ENCODE data around the gene FBXW7.

Gene FBXW7

GRCh38 chr4:152283801-152284470, 252.0 kb downstream of the FBXW7 start:
- no peak for DNase-seq (ENCODE audit: low spot score)
- Histone ChIP-seq H3K4me1 (ENCODE audit: insufficient read depth, poor library complexity, severe bottlenecking) (no peaks in the 10 kb centered on the region), H3K27ac (ENCODE audit: poor library complexity, severe bottlenecking) (no peak overlapping the region), H3K36me3 (ENCODE audit: low read depth) (no peaks in the 10 kb centered on the region), H3K9me3 (ENCODE audit: severe bottlenecking) (no peaks in the 10 kb centered on the region), H3K27me3 (ENCODE audit: insufficient read depth, poor library complexity, severe bottlenecking) (no peaks in the 10 kb centered on the region), H3K4me3 (ENCODE audit: severe bottlenecking) (no peak overlapping the region)
- no peak for ATAC-seq (ENCODE audit: low read depth)
- no peak for TF ChIP-seq CTCF (IDR thresholded peaks at IDR 0.05; ENCODE audit: poor library complexity, severe bottlenecking)

- TF ChIP-seq CTCF (IDR thresholded peaks at IDR 0.05; ENCODE audit: poor library complexity, severe bottlenecking): no peak
- no peak overlapping the region for H3K27ac ChIP-seq (ENCODE audit: poor library complexity, severe bottlenecking)
- no peaks in the 10 kb centered on the region for H3K27me3 ChIP-seq (ENCODE audit: insufficient read depth, poor library complexity, severe bottlenecking)
- H3K36me3 ChIP-seq (ENCODE audit: low read depth): no peaks in the 10 kb centered on the region
- DNase-seq (ENCODE audit: low spot score) (no peak), ATAC-seq (ENCODE audit: low read depth) (no peak)
- peaks cover 5% of the 10 kb centered on the region for H3K4me1 ChIP-seq (ENCODE audit: insufficient read depth, poor library complexity, severe bottlenecking)
- H3K4me3 ChIP-seq (ENCODE audit: severe bottlenecking): no peak overlapping the region
- no peaks in the 10 kb centered on the region for H3K9me3 ChIP-seq (ENCODE audit: severe bottlenecking)
Observed at GRCh38 chr4:152281822-152282221, 254.1 kb downstream of the FBXW7 start.

GRCh38 chr4:152281211-152281610, 254.7 kb downstream of the FBXW7 start:
- Histone ChIP-seq H3K4me1 (ENCODE audit: insufficient read depth, poor library complexity, severe bottlenecking) (peaks cover 5% of the 10 kb centered on the region), H3K27me3 (ENCODE audit: insufficient read depth, poor library complexity, severe bottlenecking) (no peaks in the 10 kb centered on the region), H3K36me3 (ENCODE audit: low read depth) (no peaks in the 10 kb centered on the region), H3K9me3 (ENCODE audit: severe bottlenecking) (no peaks in the 10 kb centered on the region), H3K27ac (ENCODE audit: poor library complexity, severe bottlenecking) (no peak overlapping the region), H3K4me3 (ENCODE audit: severe bottlenecking) (no peak overlapping the region)
- no peak for ATAC-seq (ENCODE audit: low read depth)
- no peak for DNase-seq (ENCODE audit: low spot score)
- no peak for TF ChIP-seq CTCF (IDR thresholded peaks at IDR 0.05; ENCODE audit: poor library complexity, severe bottlenecking)

- Histone ChIP-seq H3K27ac (ENCODE audit: poor library complexity, severe bottlenecking) (no peak overlapping the region), H3K36me3 (ENCODE audit: low read depth) (no peaks in the 10 kb centered on the region), H3K27me3 (ENCODE audit: insufficient read depth, poor library complexity, severe bottlenecking) (no peaks in the 10 kb centered on the region), H3K9me3 (ENCODE audit: severe bottlenecking) (no peaks in the 10 kb centered on the region), H3K4me3 (ENCODE audit: severe bottlenecking) (no peak overlapping the region), H3K4me1 (ENCODE audit: insufficient read depth, poor library complexity, severe bottlenecking) (peaks cover 5% of the 10 kb centered on the region)
- no peak for TF ChIP-seq CTCF (IDR thresholded peaks at IDR 0.05; ENCODE audit: poor library complexity, severe bottlenecking)
- DNase-seq (ENCODE audit: low spot score) (no peak), ATAC-seq (ENCODE audit: low read depth) (no peak)
Observed at GRCh38 chr4:152279234-152279566, 256.7 kb downstream of the FBXW7 start.

- no peak overlapping the region for H3K4me3 ChIP-seq (ENCODE audit: severe bottlenecking)
- DNase-seq (ENCODE audit: low spot score) (no peak), ATAC-seq (ENCODE audit: low read depth) (no peak)
Observed at GRCh38 chr4:152278505-152279233, 257.2 kb downstream of the FBXW7 start.

More at GRCh38 chr4:152278505-152279233, 257.2 kb downstream of the FBXW7 start:
- no peaks in the 10 kb centered on the region for H3K9me3 ChIP-seq (ENCODE audit: severe bottlenecking)
- no peak overlapping the region for H3K27ac ChIP-seq (ENCODE audit: poor library complexity, severe bottlenecking)
- H3K4me1 ChIP-seq (ENCODE audit: insufficient read depth, poor library complexity, severe bottlenecking): peaks cover 10% of the 10 kb centered on the region
- no peaks in the 10 kb centered on the region for H3K27me3 ChIP-seq (ENCODE audit: insufficient read depth, poor library complexity, severe bottlenecking)
- H3K36me3 ChIP-seq (ENCODE audit: low read depth): no peaks in the 10 kb centered on the region
- no peak for TF ChIP-seq CTCF (IDR thresholded peaks at IDR 0.05; ENCODE audit: poor library complexity, severe bottlenecking)

All from RWPE2 (cell line).